ENCODE results near the gene APBA3. TPM values are rescaled to one million over a fixed set of nuclear protein-coding genes. Genes with fewer than 3 reads are reported as not detected.

The APBA3 gene, protein sequence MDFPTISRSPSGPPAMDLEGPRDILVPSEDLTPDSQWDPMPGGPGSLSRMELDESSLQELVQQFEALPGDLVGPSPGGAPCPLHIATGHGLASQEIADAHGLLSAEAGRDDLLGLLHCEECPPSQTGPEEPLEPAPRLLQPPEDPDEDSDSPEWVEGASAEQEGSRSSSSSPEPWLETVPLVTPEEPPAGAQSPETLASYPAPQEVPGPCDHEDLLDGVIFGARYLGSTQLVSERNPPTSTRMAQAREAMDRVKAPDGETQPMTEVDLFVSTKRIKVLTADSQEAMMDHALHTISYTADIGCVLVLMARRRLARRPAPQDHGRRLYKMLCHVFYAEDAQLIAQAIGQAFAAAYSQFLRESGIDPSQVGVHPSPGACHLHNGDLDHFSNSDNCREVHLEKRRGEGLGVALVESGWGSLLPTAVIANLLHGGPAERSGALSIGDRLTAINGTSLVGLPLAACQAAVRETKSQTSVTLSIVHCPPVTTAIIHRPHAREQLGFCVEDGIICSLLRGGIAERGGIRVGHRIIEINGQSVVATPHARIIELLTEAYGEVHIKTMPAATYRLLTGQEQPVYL
- total RNA-seq: 18.2 TPM
- long read RNA-seq, transcript APBA3-201 (11 exons, 2,075 nt): major isoform, 20 of 43 reads
- long read RNA-seq, partial matches to known transcripts: 10 of 43 reads
- long read RNA-seq, other reads (novel, unspliced or antisense): 13 of 43 reads

DNA sequence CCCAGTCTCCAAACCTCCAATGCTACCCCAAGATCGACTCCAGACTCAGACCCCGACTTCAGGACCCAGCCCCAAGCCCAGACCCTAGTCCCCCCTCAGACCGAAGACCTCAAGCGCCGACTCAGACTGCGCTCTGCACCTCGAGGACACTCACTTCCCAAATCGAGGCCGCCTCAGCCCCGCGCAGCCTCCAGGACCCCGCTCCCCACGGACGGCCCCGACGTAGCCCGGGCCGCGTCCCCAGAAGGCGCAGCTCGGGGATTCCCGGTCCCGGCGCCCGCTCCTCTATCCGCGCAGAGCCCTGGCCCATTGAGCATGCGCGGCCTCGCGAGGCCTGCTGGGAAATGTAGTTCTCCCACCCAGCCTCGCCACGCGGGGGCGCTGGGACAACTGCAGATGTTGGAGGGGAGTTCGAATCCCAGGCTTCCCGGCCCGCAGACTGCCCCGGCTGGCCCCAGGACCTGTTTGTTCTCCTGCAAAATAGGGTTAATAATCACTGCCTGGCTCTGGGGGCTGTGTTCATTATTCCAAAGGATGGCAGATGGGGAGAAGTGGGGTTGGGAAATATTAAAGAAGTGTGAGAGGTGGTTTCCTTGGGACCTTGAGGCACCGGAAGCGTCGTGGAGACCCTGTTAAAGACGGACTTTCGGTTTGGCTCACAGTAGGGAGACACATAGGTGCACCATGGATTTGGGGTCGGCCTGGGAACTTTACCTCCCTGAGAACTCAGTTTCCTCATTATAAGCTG is at the start of gene APBA3:
Gene APBA3 (minus strand): TSS at position 311 of the 748 bp plus-strand sequence. CDS start 1,428 bp downstream, outside the sequence.
- peaks cover 44% of the 10 kb centered on the region for H3K36me3 ChIP-seq
- TF ChIP-seq, protein P1, sequence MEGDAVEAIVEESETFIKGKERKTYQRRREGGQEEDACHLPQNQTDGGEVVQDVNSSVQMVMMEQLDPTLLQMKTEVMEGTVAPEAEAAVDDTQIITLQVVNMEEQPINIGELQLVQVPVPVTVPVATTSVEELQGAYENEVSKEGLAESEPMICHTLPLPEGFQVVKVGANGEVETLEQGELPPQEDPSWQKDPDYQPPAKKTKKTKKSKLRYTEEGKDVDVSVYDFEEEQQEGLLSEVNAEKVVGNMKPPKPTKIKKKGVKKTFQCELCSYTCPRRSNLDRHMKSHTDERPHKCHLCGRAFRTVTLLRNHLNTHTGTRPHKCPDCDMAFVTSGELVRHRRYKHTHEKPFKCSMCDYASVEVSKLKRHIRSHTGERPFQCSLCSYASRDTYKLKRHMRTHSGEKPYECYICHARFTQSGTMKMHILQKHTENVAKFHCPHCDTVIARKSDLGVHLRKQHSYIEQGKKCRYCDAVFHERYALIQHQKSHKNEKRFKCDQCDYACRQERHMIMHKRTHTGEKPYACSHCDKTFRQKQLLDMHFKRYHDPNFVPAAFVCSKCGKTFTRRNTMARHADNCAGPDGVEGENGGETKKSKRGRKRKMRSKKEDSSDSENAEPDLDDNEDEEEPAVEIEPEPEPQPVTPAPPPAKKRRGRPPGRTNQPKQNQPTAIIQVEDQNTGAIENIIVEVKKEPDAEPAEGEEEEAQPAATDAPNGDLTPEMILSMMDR (IDR thresholded peaks at IDR 0.05): peak; percentile 75
- intact Hi-C loops (cut with DNase I): no loop called here

DNA sequence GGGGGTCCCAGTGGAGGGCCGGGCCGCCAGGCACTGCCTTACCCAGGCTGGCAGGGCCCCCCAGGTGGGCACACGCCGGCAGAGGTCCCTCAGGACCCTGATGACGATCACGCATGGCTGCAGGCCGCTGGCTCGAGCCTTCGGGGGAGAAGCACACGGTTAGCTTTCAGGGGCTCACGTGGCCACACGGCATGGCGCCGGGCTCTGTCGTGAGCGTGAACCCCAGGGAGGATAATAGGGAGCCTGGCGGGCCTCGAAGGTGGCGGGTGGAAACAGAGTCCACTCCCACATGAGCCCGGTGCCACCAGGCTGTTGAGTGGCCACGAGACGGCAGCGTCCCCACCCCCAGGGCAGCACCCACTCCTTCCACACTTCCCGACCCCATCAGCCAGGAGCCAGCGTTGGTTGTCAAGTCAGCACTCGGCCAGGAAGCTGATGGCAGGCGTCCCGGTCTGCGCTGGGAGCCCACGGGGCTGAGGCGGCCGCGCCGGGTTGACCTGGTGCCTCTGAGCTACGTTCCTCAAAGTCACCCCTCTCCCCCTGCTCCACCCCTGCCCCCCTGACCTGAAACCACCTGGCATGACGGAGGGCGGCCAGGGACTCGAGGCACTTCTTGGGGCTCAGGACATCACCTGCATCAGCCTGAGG is 49.3 kb upstream of the APBA3 start:
- Histone ChIP-seq H3K4me1 (peaks cover 37% of the 10 kb centered on the region), H3K36me3 (no peaks in the 10 kb centered on the region), H3K27me3 (ENCODE audit: low read depth) (peaks cover 3% of the 10 kb centered on the region), H3K4me3 (no peak overlapping the region), H3K9me3 (no peaks in the 10 kb centered on the region), H3K27ac (peak overlapping the region; percentile 79)
- no peak for ATAC-seq
- TF ChIP-seq, protein P1 (IDR thresholded peaks at IDR 0.05): no peak
- intact Hi-C loops (cut with DNase I): no loop called here
- no peak for DNase-seq

More for the DNA sequence above, at the start of gene APBA3:
- ATAC-seq (peak; percentile 72 to 79), DNase-seq (peak; percentile 93)
- Histone ChIP-seq H3K4me3 (peak within 1 kb of the TSS; percentile 90), H3K4me1 (peaks cover 39% of the 10 kb centered on the region), H3K27me3 (ENCODE audit: low read depth) (no peaks in the 10 kb centered on the region), H3K27ac (peak within 1 kb of the TSS; percentile 96), H3K9me3 (no peaks in the 10 kb centered on the region)

DNA sequence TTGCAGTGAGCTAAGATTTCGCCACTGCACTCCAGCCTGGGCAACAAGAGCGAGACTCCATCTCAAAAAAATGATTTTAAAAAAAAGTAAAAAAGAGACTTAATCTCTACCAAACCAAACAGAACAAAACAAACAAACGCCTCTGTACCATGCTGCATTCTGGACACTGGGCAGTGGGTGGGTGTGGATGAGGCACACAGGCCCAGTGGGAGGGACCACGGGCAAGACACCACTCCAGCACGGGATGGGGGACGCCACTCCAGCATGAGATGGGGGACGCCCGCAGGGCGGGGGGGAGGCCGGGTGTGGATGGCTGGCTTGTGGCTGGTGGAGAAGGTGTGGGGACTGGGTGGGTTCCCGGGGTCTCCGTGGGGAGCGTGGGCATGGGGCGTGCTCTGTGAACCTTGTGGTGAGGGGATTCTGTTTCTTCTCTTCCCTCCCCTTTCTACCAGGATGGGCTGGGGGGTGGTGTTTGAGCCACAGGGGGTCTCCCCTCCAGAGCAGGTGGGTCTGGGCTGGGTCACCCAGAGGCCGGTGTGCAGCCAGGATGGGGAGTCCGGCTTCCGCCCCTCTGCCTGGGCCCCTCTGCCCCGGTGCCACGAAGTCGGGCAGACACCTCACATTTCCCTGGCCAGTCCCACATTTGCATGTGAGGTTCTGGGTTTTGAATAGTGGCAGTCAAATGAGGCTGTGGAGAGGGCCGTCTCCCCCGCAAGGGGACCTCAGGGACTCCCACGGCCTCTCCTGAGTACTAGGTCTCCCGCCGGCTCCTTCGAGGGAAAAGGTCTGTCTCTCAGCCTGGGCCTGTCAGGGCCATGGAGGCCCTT is 48.6 kb upstream of the APBA3 start:
- H3K4me1 ChIP-seq: peaks cover 37% of the 10 kb centered on the region
- peak overlapping the region; percentile 79 for H3K27ac ChIP-seq
- peaks cover 3% of the 10 kb centered on the region for H3K27me3 ChIP-seq (ENCODE audit: low read depth)
- ATAC-seq (no peak), DNase-seq (no peak)
- no peaks in the 10 kb centered on the region for H3K36me3 ChIP-seq
- TF ChIP-seq, protein P1 (IDR thresholded peaks at IDR 0.05): no peak
- no peaks in the 10 kb centered on the region for H3K9me3 ChIP-seq
- H3K4me3 ChIP-seq: no peak overlapping the region
- intact Hi-C loops (cut with DNase I): no loop called here

DNA sequence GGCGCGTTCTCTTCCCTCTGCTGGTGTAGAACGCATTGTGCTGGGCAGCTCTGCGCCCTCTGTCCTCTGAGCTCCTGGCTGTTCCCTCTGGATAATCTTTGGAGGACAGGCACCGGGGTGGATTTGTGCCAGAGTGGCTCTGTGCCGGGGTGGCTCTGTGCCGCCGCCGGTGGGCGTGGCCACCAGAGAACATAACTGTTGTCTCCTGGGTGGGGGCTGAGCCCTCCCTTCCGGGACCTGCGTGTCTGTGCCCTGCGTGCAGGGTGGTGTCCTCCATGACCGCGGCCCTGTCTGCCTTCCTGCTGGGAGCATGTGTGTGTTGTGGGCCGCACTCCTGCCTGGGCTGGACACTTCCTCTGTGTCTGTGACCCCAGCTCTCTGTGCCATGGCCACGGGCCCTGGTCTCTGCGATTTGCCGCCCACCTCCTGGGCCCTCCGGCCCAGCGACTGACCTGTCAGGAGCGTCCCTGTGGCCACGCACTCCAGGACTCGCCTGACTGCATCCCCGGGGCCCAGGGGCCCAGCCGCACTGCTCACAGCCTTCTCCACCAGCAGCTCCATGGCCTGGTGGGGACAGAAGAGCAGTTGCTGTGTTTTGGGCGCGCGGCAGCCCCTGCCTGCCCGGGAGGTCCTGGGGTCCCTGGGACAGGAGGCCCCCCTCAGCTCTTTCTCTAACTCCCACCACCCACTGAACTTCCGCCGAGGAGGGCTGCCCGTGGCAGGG is 47.1 kb upstream of the APBA3 start:
- Histone ChIP-seq H3K4me1 (peaks cover 26% of the 10 kb centered on the region), H3K27ac (peak overlapping the region; percentile 71)

More for the DNA sequence above, 47.1 kb upstream of the APBA3 start:
- no peaks in the 10 kb centered on the region for H3K36me3 ChIP-seq
- intact Hi-C loops (cut with DNase I): no loop called here
- ATAC-seq: no peak
- H3K4me3 ChIP-seq: no peak overlapping the region
- TF ChIP-seq, protein P1 (IDR thresholded peaks at IDR 0.05): peak; percentile 11
- peaks cover 3% of the 10 kb centered on the region for H3K27me3 ChIP-seq (ENCODE audit: low read depth)
- H3K9me3 ChIP-seq: no peaks in the 10 kb centered on the region
- no peak for DNase-seq
